Stimulated activated CD4-positive, alpha-beta T cell treated with anti-CD3 and anti-CD28 coated beads, Interleukin-12 subunit alpha, Interleukin-12 subunit beta, amount 100 ng/mL, for 4 hours (primary cell): ENCODE results near the gene BAG1.

ENCODE experiments used
- DNase-seq: peaks from one replicate; pipeline ENCODE4 v3.0.0-alpha.2; 2020

The BAG1 gene

GRCh38 chr9:33241298-33241697 is 23.2 kb downstream of the BAG1 start:
- DNase-seq: no peak

DNA sequence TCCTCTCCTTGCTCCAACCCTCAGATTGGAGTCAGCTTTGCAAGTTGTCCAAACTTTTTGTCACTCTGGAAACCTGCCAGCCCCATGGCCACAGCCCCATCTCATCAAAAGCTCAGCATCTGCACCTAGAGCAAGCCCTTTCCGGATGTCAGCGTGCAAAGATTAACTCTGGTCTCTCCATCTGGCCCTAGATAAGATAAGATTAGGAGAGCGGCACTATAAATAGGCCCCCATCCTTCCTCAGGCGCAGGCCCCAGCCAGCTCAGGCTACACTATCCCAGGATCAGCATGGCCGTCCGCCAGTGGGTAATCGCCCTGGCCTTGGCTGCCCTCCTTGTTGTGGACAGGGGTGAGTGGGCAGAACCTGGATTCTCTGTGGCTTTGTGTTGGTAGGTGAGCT is 24.6 kb downstream of the BAG1 start, which contains the start of gene SPINK4:
Gene SPINK4 (plus strand): TSS at position 247 of the 400 bp plus-strand sequence. CDS start 42 bp downstream, at position 289.
- no peak for DNase-seq

GRCh38 chr9:33236571-33236970 is 27.9 kb downstream of the BAG1 start:
- no peak for DNase-seq

DNA sequence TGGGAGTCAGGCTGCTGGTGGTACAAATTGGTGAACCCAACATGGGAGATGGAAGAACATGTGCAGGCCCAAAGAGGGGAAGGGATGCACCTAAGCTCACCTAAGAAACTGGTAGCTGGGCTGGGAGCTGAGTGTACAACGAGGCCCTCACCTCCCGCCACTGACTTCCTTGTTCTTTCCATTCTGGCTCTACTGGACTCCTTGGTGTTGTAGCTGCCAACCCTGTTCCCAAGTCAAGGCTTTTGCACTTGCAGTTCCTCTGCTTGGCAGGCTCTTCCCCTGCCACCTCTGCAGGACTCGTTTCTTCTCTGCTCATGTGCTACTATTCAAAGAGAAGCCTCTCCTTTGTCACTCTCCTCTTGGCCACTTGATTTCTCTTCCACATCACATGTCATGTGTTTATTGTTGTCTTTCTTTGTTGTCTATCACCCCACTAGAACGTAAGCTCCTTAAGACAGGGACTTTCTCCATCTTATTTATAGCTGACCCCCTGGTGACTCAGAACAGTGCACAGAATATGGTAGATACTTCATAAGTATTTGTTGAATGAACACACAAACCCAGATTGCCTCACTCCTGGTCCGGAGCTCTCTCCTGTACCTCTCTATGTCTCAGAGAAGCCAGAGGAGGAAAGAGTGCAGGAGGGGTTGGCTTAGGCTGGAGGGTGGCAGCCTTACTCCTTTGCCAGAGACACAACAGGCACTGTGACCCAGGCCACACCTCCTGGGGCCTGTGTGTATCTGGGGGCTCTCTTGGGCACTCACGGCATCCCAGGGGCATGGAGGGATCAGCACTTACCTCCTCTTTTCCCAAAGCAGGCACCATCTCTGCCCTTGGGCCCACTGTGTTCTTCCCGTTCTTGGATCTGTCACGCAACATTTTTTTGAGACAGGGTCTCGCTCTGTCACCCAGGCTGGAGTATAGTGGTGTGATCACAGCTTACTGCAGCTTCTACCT is 29.7 kb downstream of the BAG1 start:
- no peak for DNase-seq

DNA sequence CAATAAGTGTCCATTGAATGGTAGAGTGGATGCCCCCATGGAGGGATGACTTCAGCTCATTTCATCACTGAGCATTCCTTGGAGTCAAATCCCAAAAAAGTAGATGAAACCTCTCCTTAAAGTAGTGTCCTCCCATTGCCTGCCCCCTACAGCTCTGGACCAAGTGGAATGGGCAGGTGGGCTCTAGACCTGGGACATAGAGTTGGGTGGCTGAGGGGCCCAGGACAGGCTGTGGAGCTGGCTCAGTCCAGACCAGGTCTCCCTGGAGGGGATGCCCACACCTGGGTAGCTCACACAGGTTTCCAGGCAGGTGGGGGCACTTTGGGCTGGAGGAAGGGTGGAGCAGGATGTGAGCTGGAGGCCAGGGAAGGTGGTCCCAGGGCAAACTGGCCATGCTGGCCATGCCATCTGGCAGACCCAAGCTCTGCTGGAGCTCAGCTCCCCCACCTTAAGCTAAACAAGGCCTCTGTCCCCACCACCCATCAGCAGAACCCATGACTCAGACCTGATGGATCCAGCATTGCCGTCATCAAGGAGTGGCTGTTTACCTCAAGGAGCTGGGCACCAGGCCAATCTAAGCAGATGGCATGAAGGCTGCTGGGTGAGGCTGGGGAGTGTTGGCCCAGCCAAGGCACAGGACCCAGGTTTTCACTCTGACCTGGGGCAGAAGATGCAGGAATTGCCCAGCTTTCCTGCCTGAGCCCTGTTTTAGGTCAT is 30.7 kb downstream of the BAG1 start:
- DNase-seq: no peak

DNA sequence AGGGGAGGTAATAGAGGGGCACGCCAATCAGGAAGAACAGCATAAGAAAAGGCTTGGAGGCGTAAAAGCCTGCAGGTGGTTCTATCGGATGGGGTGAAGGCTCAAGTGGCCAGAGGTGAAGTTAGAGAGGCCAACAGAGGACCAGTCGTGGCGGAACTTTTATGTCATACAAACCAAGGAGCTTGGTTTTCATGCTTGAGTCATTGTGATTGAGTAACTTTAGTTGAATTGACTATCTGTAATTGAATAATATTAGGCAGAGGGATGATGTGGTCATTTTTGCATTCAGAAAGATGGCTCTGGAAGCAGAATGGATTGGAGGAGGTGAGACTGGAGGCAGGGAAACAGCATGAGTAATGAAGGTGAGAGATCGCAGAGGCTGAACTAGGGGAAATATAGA is 31.7 kb downstream of the BAG1 start:
- no peak for DNase-seq

DNA sequence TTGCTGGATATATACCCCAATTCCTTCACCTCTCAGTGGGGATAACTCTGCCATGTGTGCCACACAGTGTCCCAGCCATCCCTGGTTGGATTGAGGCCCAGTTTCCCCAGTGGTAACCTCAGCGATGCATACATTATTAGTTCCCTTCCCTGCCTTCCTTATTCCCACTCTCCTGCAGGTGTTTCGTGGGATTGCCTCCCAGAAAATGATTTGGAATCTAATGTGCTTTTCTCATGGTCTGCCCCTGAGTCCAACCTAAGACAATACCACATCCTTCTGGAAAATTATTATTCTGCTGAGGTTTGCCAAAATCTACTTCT is 32.9 kb downstream of the BAG1 start:
- no peak for DNase-seq

DNA sequence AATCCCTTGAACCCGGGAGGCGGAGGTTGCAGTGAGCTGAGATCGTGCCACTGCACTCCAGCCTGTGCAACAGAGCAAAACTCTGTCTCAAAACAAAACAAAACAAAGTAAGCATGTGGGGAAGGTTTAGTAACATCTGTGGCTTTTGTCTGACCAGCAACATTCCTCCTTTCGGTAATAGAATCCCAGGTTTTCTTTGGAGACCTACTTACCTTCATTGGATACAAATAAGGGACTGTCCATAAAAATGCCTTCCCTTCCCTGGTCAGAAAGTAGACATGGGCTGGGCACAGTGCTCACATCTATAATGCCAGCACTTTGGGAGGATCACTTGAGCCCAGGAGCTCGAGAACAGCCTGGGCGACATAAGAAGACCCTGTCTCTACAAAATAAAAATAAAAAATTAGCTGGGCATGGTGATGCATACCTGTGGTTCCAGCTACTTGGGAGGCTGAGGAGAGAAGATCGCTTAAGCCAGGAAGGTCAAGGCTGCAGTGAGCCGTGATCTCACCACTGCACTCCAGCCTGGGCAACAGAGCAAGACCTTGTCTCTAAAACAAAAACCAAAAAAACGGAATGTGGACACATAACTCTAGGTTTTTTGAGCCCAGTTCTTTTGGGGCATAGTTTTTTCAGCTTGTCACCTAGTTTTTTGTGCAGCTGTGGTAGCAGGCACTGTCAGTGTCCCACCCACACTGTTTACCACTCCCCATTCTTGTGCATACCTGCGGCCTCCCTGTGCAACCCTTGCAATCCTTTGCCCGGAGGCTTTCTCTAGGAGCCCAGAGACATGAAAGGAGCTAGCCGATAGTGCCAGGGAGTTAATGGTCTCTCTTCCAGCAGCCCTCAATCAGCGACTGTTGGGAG is 33.5 kb downstream of the BAG1 start:
- DNase-seq: no peak

- DNase-seq: no peak
Observed at GRCh38 chr9:33229359-33230114, 35.0 kb downstream of the BAG1 start.

GRCh38 chr9:33228606-33229005 is 35.9 kb downstream of the BAG1 start:
- DNase-seq: no peak

DNA sequence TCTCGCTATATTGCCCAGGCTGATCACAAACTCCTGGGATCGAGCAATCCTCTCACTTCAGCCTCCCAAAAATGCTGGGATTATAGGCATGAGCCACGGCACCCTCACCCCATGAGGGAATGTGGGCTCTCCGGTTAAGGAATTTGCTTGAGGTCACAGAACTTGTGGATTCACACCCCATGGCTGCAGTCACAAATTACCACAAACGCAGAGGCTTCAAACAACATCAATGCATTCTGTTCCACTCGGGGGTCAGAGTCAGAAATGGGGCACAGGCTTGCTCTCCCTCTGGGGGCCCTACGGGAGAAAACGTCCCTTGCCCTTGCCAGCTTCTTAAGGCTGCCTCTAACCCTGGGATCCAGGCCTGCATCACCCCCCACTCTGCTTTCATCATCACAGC is 36.8 kb downstream of the BAG1 start:
- no peak for DNase-seq

DNA sequence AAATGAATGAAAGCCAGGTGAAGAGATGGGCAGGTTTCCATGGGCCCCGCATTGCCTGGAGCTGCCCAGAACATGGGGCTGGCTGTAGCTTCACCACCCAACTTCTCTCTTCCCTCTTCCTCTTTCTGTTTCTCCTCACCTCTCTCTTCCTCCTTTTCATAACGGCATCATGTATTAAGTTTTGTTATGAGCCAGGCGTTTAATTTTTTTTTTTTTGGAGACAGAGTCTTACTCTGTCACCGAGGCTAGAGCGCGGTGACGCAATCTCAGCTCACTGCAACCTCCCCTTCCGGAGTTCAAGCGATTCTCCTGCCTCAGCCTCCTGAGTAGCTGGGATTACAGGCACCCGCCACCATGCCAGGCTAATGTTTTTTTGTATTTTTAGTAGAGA is 37.5 kb downstream of the BAG1 start:
- DNase-seq: no peak

- DNase-seq: peak; percentile 60
Observed at GRCh38 chr9:33225319-33226147, 39.0 kb downstream of the BAG1 start.

GRCh38 chr9:33223696-33224095 is 40.8 kb downstream of the BAG1 start:
- no peak for DNase-seq

DNA sequence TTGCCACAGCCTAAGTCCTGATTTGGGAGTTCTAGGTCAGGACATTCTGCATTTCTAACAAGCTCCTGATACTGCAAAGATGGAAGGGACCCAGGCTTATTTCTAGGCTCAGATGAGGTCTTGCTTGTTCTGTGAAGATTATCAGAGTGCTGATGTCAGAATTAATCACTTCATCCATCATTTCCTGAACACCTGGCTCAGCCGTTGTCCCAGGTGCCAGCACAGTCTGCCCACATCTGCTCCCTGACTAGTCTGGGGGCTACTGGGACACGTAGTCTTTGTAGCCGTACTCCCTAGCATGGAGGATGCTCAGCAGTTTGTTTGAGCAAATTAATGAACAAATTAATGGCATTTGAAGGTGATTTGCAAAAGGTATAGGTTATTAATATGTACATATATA is 42.5 kb downstream of the BAG1 start:
- no peak for DNase-seq

GRCh38 chr9:33221568-33221884 is 43.0 kb downstream of the BAG1 start:
- DNase-seq: no peak

GRCh38 chr9:33220681-33221567 is 43.6 kb downstream of the BAG1 start:
- no peak for DNase-seq

GRCh38 chr9:33211695-33212393 is 52.7 kb downstream of the BAG1 start:
- DNase-seq: no peak

- DNase-seq: no peak
Observed at GRCh38 chr9:33210006-33210715, 54.3 kb downstream of the BAG1 start.
